ENCODE results near the gene C1QL3.

C1QL3 gene

GRCh38 chr10:16466001-16466400, 55.7 kb downstream of the C1QL3 start:
- H3K27ac ChIP-seq (ENCODE audit: low read length): no peak overlapping the region
- no peaks in the 10 kb centered on the region for H3K27me3 ChIP-seq (ENCODE audit: insufficient read depth, low read length, poor library complexity)
- peaks cover 6% of the 10 kb centered on the region; the same call in 1 of the 2 replicates for H4K20me1 ChIP-seq (ENCODE audit: insufficient read depth, low read length)
- no peak overlapping the region for H3K4me3 ChIP-seq (ENCODE audit: low read depth in 1 of 2, low read length in 2 of 2)
- peaks cover 52% of the 10 kb centered on the region for H3K79me2 ChIP-seq (ENCODE audit: insufficient read depth, low read length)
- no peak for ATAC-seq (ENCODE audit: insufficient read depth, low read depth)
- H2AFZ ChIP-seq (ENCODE audit: low read depth, low read length): no peak overlapping the region
- no peaks in the 10 kb centered on the region for H3K9me3 ChIP-seq (ENCODE audit: insufficient read depth, low read length, severe bottlenecking)
- peaks cover 13% of the 10 kb centered on the region; the same call in 1 of the 2 replicates for H3K36me3 ChIP-seq (ENCODE audit: insufficient read depth, low read length)
- no peak for DNase-seq
- no peaks in the 10 kb centered on the region for H3K4me1 ChIP-seq (ENCODE audit: insufficient read depth, low read length)
- no peak overlapping the region for H3K9ac ChIP-seq (ENCODE audit: low read depth, low read length)
- no peak overlapping the region for H3K4me2 ChIP-seq (ENCODE audit: insufficient read depth, low read length)
- no peak for TF ChIP-seq EZH2 (IDR thresholded peaks at IDR 0.05; ENCODE audit: borderline replicate concordance, low read depth, low read length, severe bottlenecking)
- TF ChIP-seq CTCF (IDR thresholded peaks at IDR 0.05; ENCODE audit: borderline replicate concordance, extremely low read depth, low read length, poor library complexity, severe bottlenecking): no peak
